HG02852 (cell line): ENCODE results near the gene FBXL14.
"Not testable (repeated sequence)": the region's sequence is repeated elsewhere in the genome, so short reads cannot be mapped to it uniquely, and the experiment has no call there.

Experiments
- ATAC-seq: cut with Tn5 transposase; IDR thresholded peaks from one replicate; pipeline ENCODE4 v1.9.1; 2021; ENCODE audit warnings: mild to moderate bottlenecking, moderate library complexity; ENCODE audit not compliant: unreplicated experiment

Gene FBXL14

DNA sequence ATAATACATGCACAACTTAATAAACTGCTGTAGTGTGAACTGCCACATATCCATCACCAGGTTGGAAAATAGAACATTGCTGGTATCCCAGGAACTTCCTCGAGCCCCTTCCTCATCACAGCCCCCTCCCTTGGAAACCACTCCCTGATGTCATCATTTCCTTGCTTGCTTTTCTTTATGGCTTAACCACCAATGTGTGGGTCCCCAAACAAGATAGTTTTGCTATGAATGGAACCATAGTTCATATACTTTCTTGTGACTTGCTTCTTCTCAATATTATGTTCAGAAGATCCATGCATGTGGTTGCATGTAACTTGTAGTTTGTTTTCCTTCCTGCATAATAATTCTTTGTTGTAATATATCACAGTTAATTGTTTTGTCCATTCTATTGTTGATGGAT is 25.7 kb upstream of the FBXL14 start:
- ATAC-seq: no peak

DNA sequence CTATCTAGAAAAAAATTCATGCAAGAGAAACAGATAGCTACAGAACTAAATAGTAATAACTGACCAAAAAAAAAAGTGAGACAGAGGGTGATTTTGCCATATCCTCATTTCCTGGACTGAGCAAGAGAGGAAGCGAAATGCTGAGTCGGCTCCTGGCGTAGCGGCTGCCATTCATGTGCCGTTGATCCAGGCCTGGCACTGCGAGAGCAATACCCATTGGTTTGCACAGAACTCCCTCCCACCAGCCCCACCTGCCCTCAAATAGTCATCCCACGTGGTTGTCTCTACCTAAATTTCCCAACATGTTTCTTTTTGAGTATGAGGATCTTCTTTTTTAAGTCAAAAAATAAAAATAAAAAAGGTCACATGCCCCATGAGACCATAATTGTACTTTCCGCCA is 25.2 kb upstream of the FBXL14 start:
- no peak for ATAC-seq

DNA sequence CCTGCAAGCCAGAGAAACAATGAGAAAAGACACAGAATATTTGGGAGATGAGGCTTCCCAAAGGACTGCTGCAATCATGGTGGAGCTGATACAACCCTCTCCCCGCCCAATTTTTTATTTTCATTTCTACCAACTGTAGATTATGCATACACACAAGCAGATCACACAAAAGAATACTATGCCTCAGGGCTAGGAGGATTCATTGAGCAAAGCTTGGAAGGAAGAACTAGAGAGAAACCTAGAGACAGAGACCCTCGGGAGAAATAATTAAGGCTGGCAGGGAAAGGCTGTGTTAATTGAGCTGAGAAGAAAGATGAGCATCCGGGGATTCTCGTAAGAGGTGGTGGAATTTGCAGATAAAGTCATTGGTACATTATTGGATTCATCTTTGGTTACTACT is 24.8 kb upstream of the FBXL14 start:
- no peak for ATAC-seq

DNA sequence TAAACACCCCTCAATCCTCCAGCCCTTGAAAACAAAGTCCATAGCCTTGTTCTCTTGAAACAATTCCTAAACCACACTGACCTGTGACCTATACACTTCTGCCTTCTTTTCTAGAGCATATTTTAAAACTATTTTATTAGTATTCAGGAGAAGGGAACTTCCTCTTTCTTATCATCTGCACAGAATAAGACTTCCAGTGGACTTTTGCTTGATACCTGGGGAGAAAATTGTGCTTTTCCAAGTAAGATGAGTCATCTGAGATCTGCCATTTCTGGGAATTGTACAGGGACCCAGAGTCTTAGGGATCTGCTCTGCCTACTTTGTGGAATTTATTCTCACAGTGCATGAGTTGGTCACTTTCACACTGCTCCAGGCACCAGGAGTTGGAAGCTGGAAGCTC is 24.1 kb upstream of the FBXL14 start:
- ATAC-seq: no peak

DNA sequence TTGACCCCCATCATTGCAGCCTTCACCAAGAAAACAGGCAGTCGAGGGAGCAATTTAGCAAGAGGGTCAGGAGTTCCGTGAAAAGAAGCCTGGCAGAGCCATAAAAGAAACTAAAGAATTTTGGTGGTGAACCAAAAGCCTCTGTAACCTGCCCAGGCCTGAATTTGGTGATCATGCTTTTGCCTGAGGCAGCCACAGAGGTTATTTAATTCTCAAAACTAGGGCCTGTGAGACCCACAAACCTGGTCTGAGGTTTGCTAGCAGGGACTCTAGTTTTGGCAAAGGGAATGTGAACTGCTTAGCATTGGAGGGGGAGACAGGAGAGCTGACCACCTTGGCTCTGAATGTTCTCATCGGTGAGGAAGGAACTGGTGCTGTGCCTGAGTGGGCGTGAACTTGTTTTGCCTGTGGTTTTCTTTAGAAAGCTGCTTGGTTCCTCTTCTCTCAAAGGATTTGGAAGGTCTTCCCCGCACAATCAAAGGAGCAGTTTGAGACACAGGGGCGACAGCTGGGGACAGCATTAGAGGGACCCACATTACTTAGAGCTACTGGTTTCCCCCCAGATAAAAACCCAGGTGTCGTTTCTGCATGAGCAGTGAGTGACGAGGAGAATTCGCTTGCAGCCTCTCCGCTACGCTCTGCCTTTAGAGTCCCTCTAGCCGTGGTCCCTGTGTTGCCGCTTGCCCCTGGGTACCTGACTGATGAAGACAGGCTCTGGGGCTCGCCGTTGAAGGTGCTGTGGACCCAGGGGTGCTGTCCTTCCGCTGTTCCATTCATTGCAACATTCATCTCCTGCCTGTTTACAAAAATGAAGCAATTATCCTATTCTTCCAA is 22.1 kb upstream of the FBXL14 start:
- peak; percentile 40 for ATAC-seq

DNA sequence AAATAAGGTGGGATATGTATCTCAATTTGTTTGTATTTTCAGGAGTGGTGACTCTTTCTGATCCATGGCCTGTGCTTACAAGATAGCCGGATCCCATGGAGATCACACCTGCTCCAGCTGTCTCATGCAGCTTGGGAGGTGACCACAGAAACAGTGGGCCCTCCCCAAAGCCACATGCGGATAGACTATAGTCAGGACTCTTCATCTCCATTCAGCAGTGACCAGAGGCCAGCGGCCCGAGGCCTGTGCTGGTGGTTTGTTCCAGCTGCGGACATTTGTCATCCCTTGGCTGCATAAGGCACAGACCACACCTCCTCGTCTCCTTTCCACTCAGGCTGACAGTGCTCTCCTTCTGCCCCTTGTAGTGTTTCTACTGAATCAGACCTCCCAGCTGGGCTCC is 20.0 kb upstream of the FBXL14 start:
- no peak for ATAC-seq

DNA sequence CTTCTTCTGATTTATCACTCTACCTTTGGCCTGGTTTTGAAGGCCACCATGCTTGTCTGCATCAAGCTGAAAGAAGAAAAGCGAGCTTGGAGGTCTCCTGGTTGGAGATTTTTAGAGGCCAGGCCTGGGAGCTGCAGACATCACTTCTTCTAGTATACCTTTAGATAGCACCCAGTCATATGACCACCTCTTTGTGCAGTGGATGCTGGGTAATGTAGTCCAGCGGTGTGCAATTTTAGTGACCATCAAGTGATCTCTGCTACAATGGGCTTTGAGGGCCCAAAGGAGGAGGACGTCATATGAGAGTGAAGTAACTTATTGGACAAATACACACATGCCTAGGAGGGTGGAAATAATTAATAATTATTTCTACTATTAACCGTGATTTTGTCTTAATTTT is 19.5 kb upstream of the FBXL14 start:
- no peak for ATAC-seq

- no peak for ATAC-seq
These were observed 17.6 kb upstream of the FBXL14 start for GRCh38 chr12:1611803-1612572.

DNA sequence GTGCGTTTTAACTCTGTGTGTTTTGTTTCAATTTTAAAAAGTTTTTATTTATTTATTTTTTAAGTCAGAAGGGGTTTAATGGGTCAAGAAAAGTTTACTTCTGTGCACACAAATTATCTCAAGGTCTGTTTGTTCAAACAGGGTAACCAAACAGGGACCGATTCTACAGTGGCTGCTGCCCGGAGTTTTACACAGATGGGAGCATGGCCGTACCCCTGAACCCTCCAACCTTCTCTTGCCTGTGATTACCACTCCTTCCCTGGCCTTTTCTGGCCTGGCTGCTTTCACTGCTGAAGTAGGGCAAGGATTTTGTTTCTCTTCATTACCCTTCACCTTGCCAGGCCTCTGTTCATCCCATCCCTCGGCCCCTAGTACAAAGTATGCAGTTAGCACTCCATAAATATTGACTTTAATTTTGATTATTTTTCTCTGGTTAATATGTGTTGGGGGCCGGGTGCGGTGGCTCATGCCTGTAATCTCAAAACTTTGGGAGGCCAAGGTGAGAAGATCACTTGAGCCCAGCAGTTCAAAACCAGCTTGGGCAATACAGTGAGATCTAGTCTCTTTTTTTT is 15.8 kb upstream of the FBXL14 start:
- no peak for ATAC-seq

GRCh38 chr12:1608713-1609119 is 14.3 kb upstream of the FBXL14 start:
- ATAC-seq: no peak

DNA sequence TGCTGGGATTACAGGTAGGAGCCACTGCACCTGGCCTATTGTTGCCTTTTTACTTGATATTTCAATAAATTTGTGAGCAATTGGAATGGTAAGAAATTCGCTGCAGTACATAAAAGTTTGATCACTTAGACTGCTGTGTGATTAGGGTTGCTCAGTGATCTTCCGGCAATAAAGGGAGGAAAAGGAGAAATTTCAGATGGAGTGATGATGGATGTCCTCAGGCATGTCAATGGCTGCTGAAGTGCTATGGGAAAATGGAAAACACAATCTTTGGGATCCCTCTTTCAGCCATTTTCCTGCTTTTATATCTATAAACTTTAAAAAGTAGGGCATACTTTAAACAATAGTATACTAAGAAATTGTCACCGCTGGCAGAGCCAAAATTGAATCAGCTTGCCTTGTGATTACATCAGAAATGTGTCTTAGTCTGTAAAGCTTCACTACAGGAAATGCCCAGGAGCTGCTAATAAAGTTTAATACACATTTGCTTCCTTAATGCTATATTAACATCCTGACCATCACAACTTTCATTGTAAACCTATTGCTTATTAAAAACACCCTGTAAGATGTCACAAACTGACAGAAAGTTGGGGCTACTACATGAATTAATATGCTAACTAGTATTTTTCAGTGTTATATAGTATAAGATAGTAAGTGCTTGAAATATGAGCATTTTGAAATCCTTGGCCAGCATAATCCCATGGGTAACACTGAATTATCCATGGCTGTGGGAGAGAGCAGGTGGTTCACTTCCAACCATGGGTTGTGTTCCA is 13.7 kb upstream of the FBXL14 start:
- ATAC-seq: no peak

GRCh38 chr12:1606021-1606622 is 11.7 kb upstream of the FBXL14 start:
- peak; percentile 74 for ATAC-seq

- peak; percentile 40 for ATAC-seq
These were observed 11.0 kb upstream of the FBXL14 start for GRCh38 chr12:1605129-1606020.

- no peak for ATAC-seq
These were observed 10.1 kb upstream of the FBXL14 start for GRCh38 chr12:1604464-1604863.

GRCh38 chr12:1603269-1603993 is 9.1 kb upstream of the FBXL14 start:
- no peak for ATAC-seq

DNA sequence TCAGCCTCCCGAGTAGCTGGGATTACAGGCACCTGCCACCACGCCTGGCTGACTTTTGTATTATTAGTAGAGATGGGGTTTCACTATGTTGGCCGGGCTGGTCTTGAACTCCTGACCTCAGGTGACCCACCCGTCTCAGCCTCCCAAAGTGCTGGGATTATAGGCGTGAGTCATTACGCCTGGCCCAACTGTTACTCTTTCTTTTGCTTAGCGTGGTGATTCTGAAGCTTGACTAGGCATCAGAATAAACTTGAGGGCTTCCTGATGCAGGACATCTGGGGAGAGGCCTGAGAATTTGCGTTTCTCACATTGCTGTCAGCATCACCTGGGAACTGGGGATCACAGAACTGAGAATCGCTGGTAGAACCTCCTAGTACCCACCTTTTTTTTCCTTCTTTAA is 8.3 kb upstream of the FBXL14 start:
- not testable (repeated sequence) for ATAC-seq

GRCh38 chr12:1598757-1599156 is 4.4 kb upstream of the FBXL14 start:
- no peak for ATAC-seq

- ATAC-seq: no peak
These were observed 1.4 kb upstream of the FBXL14 start for GRCh38 chr12:1595690-1596347.
